Mesothelial cell of epicardium (in vitro differentiated cells): ENCODE results near the gene MAGI1. TPM values are rescaled to one million over a fixed set of nuclear protein-coding genes. Genes with fewer than 3 reads are reported as not detected.
"Not testable (repeated sequence)": the region's sequence is repeated elsewhere in the genome, so short reads cannot be mapped to it uniquely, and the experiment has no call there.

Experiments
- DNase-seq, 2 experiments: peaks; one replicate each; pipeline ENCODE4 v3.0.0; 2021; ENCODE audit warnings: low spot score in 2 of 2; ENCODE audit not compliant: unreplicated experiment in 2 of 2
- H3K27ac Mint-ChIP-seq: 2 replicates; pipeline ENCODE4 v1.8.0; 2021; ENCODE audit warnings: mixed read lengths
- H3K27me3 Mint-ChIP-seq: 2 replicates; pipeline ENCODE4 v1.8.0; 2021; ENCODE audit warnings: low read depth, mixed read lengths
- H3K36me3 Mint-ChIP-seq: 2 replicates; pipeline ENCODE4 v1.8.0; 2021; ENCODE audit warnings: mixed read lengths
- H3K4me1 Mint-ChIP-seq: 2 replicates; pipeline ENCODE4 v1.8.0; 2021; ENCODE audit warnings: mixed read lengths
- H3K4me3 Mint-ChIP-seq: 2 replicates; pipeline ENCODE4 v1.8.0; 2021; ENCODE audit warnings: mild to moderate bottlenecking, moderate library complexity, mixed read lengths
- H3K9me3 Mint-ChIP-seq: 2 replicates; pipeline ENCODE4 v1.8.0; 2021; ENCODE audit warnings: mixed read lengths
- total RNA-seq: library from RNA; stranded (reverse); gene quantifications from 3 replicates; pipeline ENCODE4 v1.2.1, GENCODE V29; 2021
- TF ChIP-seq, protein P1 (sequence below): fragments of 200-600 bp; sonication (generic); IDR thresholded peaks from one replicate; pipeline ENCODE4 v1.5.0; 2021; ENCODE audit warnings: antibody characterized with exemption; ENCODE audit not compliant: unreplicated experiment

Gene MAGI1
- total RNA-seq, 1 donor from 2014 or later, result 65.6 TPM

DNA sequence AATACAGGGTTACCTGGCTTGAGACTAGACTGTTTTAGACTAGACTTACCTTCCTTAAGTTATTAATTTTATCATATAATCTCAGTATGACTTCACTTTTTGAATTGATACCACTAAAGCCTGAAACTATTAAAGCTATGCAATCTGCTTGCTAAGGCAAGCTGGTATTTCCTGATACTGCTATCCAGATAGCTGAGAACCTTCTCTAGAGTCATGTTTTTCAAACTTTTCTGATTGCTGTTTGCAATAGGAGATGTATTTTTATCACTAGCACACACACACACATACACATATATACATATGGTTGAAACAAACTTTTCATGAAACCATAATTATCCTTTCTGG lies 9.3 kb upstream of the MAGI1 start:
- peak overlapping the region; percentile 33 for H3K27ac Mint-ChIP-seq
- no peak for DNase-seq
- no peak overlapping the region for H3K4me3 Mint-ChIP-seq
- TF ChIP-seq, protein P1, sequence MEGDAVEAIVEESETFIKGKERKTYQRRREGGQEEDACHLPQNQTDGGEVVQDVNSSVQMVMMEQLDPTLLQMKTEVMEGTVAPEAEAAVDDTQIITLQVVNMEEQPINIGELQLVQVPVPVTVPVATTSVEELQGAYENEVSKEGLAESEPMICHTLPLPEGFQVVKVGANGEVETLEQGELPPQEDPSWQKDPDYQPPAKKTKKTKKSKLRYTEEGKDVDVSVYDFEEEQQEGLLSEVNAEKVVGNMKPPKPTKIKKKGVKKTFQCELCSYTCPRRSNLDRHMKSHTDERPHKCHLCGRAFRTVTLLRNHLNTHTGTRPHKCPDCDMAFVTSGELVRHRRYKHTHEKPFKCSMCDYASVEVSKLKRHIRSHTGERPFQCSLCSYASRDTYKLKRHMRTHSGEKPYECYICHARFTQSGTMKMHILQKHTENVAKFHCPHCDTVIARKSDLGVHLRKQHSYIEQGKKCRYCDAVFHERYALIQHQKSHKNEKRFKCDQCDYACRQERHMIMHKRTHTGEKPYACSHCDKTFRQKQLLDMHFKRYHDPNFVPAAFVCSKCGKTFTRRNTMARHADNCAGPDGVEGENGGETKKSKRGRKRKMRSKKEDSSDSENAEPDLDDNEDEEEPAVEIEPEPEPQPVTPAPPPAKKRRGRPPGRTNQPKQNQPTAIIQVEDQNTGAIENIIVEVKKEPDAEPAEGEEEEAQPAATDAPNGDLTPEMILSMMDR, result no peak
- H3K36me3 Mint-ChIP-seq, result no peaks in the 10 kb centered on the region
- H3K9me3 Mint-ChIP-seq, result peaks cover 5% of the 10 kb centered on the region
- no peaks in the 10 kb centered on the region for H3K27me3 Mint-ChIP-seq
- H3K4me1 Mint-ChIP-seq, result peaks cover 14% of the 10 kb centered on the region

DNA sequence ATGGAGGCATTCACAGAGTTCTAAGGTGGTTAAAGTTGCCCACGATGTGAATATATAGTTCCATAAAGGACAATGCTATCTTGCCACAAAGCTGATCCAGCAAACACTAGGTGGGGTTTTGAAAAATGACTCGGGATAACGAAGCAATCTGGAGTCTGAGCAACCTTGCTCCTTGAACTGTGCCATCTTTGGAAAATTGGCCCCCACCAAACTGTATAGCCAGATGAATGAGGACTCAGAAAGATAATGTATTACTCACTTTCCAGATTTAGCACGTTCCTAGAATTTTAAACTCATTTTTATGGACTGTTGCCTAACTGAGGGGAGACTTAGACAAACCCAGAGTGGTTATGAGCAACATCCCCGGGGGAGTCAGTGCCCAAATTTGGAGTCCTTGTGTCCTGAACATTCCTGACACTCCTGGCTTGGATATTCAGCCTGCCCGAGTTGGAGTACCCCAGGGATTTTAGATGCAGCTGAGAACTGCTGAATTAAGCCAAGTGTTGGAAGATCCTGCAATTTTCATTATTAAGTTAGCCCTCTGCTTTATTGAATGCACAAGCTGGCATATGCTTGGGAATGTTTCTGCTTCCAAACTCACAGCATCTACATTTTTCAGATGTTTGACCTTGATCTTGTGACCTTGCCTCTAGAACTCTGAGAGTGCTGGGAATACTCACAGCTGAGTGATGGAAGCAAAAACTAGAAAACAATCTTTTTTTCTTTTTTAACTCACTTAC lies 8.8 kb upstream of the MAGI1 start:
- DNase-seq, result no peak
- Mint-ChIP-seq H3K9me3 (peaks cover 5% of the 10 kb centered on the region), H3K27ac (peak overlapping the region; percentile 44), H3K4me3 (no peak overlapping the region), H3K36me3 (no peaks in the 10 kb centered on the region), H3K27me3 (no peaks in the 10 kb centered on the region), H3K4me1 (peaks cover 11% of the 10 kb centered on the region)
- TF ChIP-seq, protein P1, result no peak

DNA sequence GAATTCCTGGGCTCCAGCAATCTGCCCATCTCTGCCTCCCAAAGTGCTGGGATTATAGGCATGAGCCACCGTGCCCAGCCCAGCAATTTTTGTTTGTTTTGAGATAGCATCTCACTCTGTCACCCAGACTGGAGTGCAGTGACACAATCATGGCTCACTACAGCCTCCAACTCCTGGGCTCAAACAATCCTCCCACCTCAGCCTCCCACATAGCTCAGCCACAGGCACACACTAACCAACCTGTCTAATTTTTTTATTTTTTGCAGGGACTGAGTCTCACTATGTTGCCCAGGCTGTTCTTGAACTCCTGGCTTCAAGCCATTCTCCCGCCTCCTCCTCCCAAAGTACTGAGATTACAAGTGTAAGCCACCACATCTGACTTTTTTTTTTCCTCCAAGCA lies 7.6 kb upstream of the MAGI1 start:
- not testable (repeated sequence) for H3K27ac Mint-ChIP-seq, H3K4me3 Mint-ChIP-seq, DNase-seq, H3K27me3 Mint-ChIP-seq, H3K9me3 Mint-ChIP-seq, H3K36me3 Mint-ChIP-seq
- peaks cover 11% of the 10 kb centered on the region for H3K4me1 Mint-ChIP-seq

DNA sequence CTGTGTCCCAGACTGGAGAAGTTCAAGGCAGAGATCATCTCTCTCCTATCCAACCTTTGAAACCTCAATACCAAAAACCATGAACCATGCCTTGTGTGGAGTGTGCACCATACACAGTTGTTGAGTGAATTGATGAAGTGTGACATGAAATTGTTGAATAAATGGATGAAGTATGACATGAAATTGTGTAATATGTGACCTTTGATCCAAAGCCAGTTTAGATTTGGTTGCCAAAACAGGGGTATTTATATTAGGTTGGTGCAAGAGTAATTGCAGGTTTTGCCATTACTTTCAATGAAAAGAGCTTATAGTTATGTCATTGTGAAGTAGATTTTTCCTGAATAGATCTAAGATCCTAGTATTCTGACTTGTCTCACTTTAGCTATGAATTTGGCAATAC lies 3.1 kb upstream of the MAGI1 start:
- Mint-ChIP-seq H3K36me3 (no peaks in the 10 kb centered on the region), H3K27ac (no peak overlapping the region)

DNA sequence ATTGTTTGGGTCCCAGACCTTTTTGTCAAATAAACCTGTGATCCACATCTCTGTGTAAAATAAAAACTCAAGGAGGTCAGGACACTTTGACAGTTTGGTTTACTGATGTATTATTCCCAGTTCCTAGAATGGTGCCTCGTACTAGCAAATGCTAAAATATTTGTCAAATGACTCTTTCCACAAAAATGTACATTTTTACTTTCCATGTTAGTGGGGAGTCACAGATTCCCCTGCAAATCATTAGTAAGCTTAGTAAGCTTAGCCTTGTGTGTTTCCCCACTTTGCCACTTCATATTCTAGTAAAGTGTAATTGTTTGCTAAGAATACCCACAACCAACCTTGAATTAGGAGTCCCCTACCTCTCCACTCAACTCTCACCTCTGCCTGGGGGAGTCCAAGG lies 2.4 kb upstream of the MAGI1 start:
- Mint-ChIP-seq H3K9me3 (no peaks in the 10 kb centered on the region), H3K27ac (no peak overlapping the region), H3K4me1 (peaks cover 14% of the 10 kb centered on the region), H3K27me3 (no peaks in the 10 kb centered on the region), H3K4me3 (no peak overlapping the region), H3K36me3 (no peaks in the 10 kb centered on the region)
- DNase-seq, result no peak
- TF ChIP-seq, protein P1, result no peak

More for the DNA sequence above, 3.1 kb upstream of the MAGI1 start:
- TF ChIP-seq, protein P1, result no peak
- no peak for DNase-seq
- no peak overlapping the region for H3K4me3 Mint-ChIP-seq
- H3K27me3 Mint-ChIP-seq, result no peaks in the 10 kb centered on the region
- H3K9me3 Mint-ChIP-seq, result no peaks in the 10 kb centered on the region
- H3K4me1 Mint-ChIP-seq, result peaks cover 7% of the 10 kb centered on the region

DNA sequence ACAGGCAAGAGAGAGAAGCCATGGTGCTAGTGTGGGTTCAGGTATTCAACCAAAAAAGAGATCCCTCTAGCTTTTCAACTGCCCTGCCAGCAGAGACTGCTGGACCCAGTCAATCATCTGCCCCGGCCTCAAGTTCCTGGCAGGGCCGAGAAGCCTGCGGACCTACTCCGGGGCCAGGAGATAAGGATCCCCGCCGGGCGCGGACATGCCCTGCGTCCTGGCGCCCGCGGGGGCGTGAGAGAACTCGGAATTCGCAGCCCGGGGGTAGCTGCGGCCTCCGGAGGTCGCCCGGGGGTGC lies 821 bp upstream of the MAGI1 start:
- TF ChIP-seq, protein P1, result no peak
- H3K36me3 Mint-ChIP-seq, result peaks cover 3% of the 10 kb centered on the region
- no peaks in the 10 kb centered on the region for H3K9me3 Mint-ChIP-seq
- H3K27ac Mint-ChIP-seq, result peak overlapping the region; percentile 87
- no peaks in the 10 kb centered on the region for H3K27me3 Mint-ChIP-seq
- peak overlapping the region; percentile 95 for H3K4me3 Mint-ChIP-seq
- peak in 1 of 2 experiments; percentile 53 for DNase-seq
- peaks cover 29% of the 10 kb centered on the region for H3K4me1 Mint-ChIP-seq
